Ishikawa (cell line): Measurements from ENCODE around the gene CNTN1.

Source experiments
- CREB1 ChIP-seq: IDR thresholded peaks from 2 replicates; pipeline ENCODE4 v1.6.1; 2012; ENCODE audit warnings: low read depth
- EP300 ChIP-seq: IDR thresholded peaks from 2 replicates; pipeline ENCODE4 v1.6.1; 2012; ENCODE audit warnings: borderline replicate concordance
- FOXM1 ChIP-seq: IDR thresholded peaks from 2 replicates; pipeline ENCODE4 v1.6.1; 2012; ENCODE audit warnings: low read depth, borderline replicate concordance
- MAX ChIP-seq: IDR thresholded peaks from 2 replicates; pipeline ENCODE4 v1.6.1; 2012
- NFIC ChIP-seq: IDR thresholded peaks from 2 replicates; pipeline ENCODE4 v1.6.1; 2012
- RAD21 ChIP-seq: IDR thresholded peaks from 2 replicates; pipeline ENCODE4 v1.6.1; 2012; ENCODE audit warnings: low read depth
- REST ChIP-seq: IDR thresholded peaks from 2 replicates; pipeline ENCODE4 v1.6.1; 2012; ENCODE audit warnings: low read depth, mild to moderate bottlenecking
- TAF1 ChIP-seq: IDR thresholded peaks from 2 replicates; pipeline ENCODE4 v1.6.1; 2012; ENCODE audit warnings: low read depth, mild to moderate bottlenecking
- TCF12 ChIP-seq: IDR thresholded peaks from 2 replicates; pipeline ENCODE4 v1.6.1; 2012; ENCODE audit warnings: low read depth
- USF1 ChIP-seq: IDR thresholded peaks from 2 replicates; pipeline ENCODE4 v1.6.1; 2012
- YY1 ChIP-seq: IDR thresholded peaks from 2 replicates; pipeline ENCODE4 v1.6.1; 2012; ENCODE audit warnings: low read depth
- ZBTB7A ChIP-seq: IDR thresholded peaks from 2 replicates; pipeline ENCODE4 v1.6.1; 2012; ENCODE audit warnings: low read depth

GRCh38 chr12:40692765-40693206 is 547 bp downstream of the CNTN1 start:
- TF ChIP-seq EP300 (no peak), RAD21 (no peak), TAF1 (no peak), ZBTB7A (no peak), NFIC (peak; percentile 12; the same call in 1 of the 2 replicates), USF1 (no peak), YY1 (no peak), FOXM1 (no peak), MAX (peak; percentile 19; the same call in 1 of the 2 replicates), REST (no peak), TCF12 (peak; percentile 47; the same call in 1 of the 2 replicates), CREB1 (no peak)
